Retina (tissue), 1 donor: Measurements from ENCODE around the gene ZG16B.

Experiments used
- DNase-seq: peaks from one replicate; pipeline ENCODE4 v3.0.0-alpha.2; 2016

The ZG16B gene

DNA sequence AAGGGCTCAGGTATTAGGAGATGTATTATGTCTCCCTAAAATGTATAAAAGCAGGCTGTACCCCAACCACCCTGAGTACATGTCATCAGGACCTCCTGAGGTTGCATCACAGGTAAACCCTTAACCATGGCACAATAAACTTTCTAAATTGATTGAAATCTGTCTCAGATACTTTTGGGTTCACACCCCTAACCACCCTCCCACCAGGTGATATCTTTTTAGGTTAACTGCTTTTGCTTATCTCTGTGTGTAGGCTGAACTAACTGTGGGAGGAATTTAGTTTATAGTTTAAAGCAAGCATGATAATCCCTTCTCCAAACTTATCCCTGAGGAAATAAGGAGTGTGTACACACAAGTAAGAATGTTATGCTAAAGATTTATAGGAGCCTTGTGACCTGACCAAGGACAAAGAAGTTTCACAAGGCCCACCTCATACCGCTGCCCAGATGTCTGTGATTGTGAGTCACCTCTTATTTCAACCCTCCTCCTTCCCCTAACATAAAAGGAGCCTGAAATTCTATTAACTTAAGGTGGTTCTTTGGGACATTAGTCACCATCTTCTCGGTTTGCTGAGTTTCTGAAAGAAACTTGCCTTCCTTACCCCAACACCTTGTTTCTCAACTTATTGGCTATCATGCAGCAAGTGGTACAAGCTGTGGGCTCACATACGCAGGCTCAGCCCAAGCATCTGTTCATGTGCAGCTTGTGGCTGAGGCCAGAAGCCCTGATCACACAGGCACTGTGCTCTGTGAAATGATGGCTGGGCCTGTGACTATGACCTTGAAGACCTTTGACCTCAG, 16.6 kb downstream of the ZG16B start:
- no peak for DNase-seq

DNA sequence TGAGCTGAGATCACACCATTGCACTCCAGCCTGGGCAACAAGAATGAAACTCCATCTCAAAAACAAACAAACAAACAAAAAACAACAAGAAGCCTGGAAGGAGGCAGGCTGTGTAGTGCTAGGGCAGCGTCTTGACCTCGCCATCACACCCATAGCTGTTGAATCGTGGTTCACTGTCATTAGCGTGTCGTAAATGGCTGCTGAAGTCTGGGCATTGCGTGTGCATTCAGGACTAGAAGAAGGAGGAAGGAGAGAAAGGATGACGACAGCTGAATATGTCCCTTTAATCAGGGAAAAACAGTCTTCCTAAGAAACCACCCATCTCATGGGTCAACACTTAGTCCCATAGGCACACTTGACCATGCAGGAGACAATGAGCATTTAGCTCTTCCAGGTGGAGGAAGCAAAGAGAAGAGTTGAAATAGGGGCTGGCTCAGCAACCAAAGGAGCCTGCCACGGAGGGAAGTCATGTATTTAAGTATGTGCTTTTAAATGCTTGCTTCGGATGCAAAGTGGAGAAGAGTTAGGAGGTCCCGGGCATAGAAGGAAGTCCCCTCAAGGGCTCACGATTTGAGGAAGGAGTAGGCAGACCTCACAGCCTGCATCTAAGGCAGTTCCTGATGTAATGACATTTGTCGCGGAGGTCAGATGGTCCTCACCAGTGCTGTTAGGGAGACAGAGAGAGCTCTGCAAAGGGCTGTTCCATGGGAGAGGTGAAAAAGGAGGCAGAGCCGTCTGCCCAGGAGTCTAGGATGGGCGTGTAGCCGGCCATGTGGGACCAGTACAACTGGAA, 19.0 kb downstream of the ZG16B start:
- DNase-seq, result no peak

DNA sequence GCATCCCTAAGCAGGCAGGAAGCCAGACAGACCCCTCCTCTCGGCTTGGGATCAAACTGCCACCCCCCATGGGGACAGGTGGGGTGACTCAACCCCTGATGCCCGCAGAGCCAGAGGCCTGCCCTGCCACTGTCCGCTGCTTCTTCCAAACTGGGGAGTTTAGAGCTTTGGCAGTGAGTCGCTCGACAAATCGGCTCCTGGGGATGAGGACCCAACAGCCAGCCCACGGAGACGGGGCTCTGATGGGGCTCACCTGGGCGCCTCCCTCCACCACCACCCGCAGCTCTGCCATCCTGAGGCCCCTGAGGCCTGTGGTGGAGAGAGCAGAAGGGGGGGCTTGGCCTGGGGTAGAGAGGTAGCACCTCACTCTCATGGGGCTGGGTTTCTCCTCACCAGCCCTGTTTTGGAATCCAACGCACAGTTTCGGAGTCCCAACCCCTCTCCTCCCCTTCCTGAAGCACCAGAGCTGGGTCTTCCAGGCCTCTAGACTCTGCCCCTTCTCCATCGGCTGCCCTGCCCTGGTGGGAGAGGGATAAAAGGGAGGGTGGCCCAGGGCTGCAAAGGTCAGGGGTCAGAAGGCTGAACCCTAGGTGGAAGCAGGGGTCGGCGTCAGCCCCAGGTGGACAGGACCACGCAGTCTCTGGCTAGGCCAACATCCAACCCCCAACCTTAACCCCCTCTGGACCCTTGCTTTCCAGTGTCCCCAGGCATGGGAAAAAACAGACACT, 22.1 kb downstream of the ZG16B start:
- no peak for DNase-seq

DNA sequence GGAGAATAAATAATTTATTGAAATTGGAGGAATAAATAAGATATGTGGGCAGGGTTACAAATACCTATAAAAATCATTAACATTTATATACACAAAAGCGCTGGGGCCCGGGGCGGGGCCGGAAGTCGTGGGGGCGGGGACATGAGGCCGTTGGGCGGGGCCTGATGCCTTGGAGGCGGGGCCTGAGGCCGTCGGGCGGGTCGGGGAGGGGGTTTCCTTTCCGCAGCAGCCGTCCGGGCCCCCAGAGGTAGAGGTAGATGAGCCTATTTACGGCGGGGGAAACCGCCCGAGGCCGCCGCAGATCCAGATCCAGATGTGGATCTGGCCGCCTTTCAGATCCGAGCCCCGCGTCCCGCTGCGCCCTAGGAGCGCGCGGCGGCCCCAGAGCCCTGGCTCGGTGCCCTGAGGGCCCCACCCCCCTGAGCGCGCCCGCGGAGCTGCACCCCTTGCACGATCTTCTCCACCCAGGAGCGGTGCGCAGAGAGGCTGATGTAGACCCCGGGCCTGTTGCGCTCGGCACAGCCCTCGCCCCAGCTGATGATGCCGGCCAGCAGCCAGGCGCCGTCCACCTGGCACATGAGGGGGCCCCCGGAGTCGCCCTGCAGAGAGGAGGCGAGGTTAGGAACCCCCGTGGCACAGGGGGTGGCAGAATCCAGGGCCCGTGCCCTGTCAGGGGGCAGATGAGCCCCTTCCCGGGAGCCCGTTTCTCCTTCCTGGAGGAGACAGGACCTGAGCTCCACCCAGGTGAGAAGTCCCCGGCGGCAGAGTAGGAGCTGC, 22.8 kb downstream of the ZG16B start:
- DNase-seq, result no peak

DNA sequence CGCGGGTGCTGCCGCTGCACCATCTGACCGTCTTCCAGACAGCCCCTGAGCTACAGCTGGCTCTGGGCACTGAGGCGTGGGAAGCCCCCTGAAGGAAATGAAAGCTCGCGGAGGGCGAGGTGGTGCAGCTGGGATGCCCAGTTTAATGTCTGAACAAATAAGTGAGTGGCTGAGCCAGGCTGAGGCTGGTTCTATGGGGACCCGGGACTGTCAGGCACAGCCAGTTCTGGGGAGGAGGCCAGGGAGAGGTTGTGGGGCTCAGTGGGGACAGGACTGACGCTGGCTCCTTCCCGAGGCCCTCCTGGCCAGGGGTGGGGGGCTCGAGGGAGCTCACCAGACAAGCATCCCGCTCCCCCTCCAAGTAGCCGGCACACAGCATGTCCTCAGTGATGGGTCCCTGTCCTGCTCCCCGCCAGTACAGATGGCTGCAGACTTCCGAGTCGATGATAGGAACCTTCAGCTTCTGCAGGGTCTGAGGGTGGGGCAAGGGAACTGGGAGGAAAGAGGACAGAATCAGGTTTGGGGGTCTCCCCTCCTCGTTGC, 23.5 kb downstream of the ZG16B start:
- no peak for DNase-seq

DNA sequence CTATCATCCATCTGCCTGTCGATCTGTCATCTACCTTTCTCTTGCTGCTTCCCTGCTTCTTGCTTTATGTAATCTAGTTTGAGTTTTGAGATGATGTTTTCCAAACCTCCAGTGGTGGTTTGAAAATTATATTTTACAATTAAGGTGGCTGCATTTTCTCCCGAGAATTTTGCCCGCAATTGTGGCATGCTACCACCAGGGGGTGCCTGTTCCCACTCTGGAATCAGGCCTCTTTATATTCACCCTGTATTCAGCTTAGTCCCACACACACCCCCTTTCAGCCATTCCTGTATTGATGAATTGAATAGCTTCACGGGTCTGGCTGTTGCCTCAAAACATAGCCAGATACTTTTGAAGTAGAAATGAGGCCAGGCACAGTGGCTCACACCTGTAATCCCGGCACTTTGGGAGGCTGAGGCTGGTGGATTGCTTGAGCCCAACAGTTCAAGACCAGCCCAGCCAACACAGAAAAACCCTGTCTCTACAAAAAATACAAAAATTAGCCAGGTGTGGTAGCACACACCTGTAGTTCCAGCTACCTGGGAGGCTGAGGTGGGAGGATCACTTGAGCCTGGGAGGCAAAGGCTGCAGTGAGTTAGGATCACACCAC, 24.7 kb downstream of the ZG16B start:
- DNase-seq, result no peak

DNA sequence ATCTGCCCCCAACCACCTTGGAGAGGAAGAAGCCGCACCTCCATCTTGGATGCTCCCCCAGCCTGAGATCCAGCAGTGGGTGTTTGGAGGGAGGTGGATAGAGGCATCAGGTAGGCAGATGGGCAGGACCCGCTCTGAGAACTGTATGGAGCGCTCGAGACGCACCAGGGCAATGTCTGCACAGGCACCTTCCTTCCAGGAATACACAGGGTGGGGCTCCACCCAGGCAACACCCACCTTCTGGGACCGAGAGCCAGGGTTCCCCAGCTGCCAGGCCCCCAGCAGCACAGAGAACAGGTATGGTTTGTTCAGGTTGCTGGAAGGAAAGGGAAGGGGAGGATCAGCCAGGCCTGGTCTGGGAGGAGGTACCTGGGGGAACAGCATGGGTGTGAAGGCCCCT, 25.4 kb downstream of the ZG16B start:
- no peak for DNase-seq

DNA sequence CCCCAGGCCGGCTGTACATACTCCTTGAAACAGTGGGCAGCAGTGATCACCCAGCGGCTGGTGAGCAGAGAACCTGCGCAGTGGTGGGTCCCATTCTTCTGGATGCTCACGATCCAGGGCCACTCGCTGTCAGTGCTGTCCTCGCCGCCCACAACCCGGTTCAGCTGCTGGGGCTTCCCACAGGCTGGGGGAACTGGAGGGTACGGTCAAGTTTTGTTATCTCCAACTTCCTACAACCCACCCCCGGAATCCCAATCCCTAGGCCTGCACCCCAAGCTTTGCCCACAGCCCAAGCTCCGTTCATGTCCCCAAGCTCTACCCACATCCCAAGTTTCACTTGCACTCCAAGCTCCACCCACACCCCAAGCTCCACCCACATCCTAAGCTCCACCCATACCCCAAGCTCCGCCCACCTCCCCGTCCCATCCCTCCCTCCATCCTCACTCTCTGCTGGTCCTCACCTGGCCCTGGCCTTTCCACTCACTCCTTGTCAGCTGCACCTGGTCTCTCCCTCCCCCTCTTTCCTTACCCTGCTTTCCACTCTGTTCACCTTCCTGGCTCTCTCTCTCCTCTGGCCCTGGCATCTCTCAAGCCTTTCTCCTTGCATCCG, 26.1 kb downstream of the ZG16B start:
- DNase-seq, result no peak

DNA sequence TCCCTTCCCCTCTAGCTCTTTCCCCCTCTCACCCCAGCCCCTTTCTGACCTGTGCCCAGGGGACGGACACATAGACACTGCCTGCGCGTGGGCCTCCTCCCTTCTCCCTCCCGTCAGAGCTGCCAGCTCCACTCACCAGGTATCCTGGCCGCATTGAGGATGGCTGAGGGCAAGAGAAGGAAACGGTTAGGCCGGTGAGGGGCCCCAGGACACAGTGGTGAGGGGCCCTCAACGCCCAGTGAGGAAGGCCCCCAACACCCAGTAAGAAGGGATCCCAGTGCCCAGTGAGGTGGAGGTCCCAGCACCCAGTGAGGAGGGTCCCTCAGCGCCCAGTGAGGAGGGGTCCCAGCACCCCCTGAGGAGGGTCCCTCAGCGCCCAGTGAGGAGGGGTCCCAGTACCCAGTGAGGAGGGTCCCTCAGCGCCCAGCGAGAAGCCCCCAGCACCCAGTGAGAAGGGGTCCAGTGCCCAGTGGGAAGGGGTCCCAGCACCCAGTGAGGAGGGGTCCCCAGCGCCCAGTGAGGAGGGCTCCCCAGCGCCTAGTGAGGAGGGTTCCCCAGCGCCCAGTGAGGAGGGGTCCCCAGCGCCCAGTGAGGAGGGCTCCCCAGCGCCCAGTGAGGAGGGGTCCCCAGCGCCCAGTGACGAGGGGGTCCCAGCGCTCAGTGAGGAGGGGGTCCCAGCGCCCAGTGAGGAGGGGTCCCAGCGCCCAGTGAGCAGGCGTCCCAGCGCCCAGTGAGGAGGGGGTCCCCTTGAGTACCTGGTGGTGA, 26.8 kb downstream of the ZG16B start:
- DNase-seq, result no peak

DNA sequence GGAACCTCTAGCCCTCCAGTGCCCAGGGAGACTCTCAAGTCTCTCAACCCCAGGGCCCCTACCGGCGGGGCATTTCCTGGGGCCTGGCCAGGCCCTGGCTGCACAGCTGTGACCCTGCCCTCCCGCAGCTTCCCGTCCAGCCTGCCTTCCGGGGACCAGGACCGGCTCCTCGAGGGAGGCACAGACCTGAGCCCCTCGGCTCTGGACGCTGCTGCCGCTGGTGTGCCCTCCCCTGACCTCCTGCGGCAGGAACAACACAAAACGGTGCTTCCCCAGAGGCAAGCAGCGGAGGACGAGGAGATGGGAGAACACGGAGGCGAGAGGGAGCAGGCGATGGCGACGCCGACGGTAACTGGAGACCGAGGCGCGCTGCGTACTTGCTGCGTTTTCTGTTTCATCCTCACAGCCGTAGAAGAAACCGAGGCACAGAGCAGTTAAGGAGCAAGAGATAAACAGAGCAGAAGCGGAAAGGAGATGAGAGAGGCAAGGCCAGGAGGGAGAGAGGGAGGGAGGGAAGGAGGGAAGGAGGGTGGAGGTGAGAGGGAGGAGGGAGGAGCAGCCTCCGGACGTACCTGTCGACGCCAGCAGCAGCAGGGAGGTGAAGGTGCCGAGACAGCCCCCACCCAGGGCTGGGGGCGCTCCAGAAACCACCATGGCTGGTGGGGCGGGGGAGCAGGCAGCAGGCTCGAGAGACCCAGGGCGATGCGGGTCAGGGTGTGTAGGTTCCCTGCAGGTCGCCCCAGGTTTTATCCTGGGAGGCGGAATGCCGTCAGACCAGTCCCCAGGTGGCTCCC, 27.5 kb downstream of the ZG16B start, which contains the start of gene PRSS22:
Gene PRSS22 (minus strand): TSS at position 720 of the 794 bp plus-strand sequence. CDS start 66 bp downstream, at position 654.
- no peak for DNase-seq

DNA sequence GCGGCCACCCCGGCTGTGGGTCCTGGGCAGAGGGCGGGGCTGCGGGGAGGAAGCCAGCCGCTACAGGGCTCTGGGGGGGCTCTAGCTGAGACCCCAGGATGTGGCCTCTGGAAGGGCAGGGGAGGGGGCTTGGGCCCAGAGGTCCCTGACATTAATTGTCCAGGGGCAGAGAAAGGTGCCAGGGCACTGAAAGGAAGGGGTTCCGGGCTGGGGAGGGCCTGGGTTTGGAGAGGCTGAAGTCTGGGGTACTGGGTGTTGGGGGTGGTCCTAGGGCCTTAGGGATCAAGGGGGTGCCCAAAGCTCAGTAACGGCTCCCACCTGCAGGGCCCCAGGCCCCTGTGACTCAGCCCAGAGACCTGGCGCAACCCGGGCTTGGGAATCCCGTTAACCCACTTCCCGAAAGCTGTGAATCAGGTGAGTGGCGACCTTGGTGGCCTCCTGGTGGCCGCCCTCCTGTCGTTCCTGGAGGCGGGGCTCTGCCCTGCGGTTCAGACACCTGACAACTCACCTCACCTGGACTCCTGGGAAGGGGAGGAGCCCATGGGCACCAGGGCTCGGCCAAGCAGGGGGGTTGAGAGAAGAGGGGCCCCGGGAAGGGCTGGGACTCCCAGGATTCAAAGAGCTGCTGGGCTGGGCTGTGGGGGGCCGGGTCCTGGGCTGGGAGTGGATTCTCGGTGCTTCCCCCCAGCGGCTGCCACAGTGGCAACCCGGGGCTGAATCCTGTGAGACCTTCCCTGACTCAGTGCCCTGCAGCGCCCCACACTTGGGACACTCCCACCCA, 28.3 kb downstream of the ZG16B start:
- no peak for DNase-seq

DNA sequence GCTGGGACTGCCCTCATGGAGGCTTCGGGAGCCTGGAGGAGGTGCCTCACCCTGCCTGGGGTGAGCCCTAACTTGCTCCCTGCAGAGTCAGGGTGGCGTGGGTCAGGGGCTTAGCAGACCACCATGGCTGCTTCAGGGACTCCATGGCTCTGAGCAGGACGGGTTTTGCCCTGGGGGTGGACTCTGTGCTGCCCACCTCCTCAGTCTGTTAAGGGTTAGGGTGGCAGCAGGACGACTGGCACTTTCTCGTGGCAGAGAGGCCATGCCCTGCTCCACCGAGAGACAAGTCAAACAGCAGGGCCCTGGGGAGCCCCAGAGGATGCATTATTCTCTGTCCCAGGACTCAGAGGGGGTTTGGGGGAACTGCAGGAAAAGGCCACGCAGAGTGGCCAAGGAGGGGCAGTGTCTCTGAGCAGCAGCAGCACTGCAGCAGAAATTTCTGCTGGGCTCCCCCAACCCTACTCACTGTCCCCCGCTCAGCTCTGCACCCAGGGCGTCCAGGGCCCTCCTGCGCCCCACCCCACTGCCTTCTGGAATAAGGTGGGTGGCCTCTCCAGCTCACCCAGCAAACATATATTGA, 29.7 kb downstream of the ZG16B start:
- no peak for DNase-seq

DNA sequence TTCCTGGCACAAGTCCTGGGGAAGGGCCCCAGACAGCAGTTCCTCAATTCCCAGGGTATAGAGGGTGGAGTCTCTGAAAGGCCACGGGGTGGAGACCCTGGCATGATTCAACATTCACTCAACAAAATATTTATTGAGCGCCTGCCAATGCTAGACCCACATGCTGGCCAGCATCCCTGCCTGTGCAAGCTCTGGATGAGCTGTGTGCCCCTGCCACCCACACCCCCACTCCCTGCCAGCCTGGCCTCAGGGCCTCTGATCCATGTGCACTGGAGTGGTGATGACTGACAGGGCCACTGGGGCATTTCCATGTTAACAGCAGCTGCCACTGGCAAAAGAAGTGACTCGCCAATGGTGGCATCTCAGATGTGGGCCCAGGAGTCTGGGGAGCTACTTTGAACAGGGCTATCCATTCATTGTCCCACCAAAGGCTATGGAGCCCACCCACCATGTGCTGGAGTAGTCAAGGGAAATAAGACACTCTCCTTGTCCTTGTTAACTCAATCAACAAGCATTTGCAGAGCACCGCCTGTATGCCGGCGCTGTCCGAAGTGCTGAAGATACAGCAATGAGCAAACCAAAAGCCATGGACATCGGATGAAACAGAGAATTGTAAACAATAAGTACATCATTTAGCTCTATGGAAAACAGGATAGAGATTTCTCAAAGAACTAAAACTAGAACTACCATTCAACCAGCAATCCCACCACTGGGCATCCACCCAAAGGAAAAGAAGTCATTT, 30.9 kb downstream of the ZG16B start:
- no peak for DNase-seq

DNA sequence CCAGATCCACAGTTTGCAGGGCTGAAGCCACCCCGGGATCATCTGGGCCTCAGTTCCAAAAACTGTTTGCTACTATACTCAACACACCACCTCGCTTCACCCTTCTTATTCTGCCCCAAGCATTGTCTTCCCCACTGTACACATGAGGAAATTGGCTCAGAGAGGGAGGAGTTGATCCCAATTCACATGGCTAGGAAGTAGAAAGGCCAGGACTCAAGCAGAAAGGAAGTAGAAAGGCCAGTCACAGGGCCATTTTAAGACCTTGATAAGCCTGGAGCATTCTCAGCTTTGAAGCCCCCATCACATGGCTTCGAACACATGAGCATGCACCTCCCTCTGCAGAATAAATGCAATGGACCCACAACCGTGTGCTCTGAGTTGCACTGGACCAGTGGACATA, 35.5 kb downstream of the ZG16B start:
- DNase-seq, result no peak

DNA sequence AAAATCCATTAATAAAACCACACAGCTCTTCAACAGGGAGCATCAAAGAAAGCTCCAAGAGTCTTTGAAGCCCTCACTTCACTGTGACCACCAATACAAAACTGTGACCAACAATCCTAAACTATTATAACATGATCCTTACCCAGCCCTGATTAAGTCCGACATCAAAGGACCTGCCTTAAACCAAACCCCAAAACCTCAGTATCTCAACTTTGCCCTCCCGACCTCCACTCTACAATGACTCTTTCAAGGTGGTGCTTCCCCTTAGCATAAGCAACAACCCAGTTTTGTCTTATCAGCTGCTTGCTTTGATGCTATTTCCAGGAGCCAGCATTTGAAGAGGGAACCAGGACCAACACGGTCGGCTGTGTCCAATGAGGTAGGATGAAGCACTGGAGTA, 36.3 kb downstream of the ZG16B start:
- no peak for DNase-seq

DNA sequence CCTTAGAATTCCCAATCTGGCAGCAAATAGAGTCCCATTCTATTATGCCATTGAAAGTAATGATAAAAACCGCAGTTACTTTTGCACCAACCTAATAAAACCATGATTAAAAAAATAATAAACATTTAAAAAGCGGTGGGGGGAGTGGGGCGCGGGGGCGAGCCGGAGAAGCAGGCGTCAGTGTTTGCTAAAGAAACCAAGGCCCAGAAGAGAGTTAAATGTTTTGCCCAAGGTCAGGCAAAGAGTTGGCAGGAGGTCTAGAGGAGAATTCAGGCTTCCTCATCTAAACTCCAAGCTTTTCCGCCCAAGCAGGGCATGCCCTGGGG, 37.5 kb downstream of the ZG16B start:
- DNase-seq, result no peak

DNA sequence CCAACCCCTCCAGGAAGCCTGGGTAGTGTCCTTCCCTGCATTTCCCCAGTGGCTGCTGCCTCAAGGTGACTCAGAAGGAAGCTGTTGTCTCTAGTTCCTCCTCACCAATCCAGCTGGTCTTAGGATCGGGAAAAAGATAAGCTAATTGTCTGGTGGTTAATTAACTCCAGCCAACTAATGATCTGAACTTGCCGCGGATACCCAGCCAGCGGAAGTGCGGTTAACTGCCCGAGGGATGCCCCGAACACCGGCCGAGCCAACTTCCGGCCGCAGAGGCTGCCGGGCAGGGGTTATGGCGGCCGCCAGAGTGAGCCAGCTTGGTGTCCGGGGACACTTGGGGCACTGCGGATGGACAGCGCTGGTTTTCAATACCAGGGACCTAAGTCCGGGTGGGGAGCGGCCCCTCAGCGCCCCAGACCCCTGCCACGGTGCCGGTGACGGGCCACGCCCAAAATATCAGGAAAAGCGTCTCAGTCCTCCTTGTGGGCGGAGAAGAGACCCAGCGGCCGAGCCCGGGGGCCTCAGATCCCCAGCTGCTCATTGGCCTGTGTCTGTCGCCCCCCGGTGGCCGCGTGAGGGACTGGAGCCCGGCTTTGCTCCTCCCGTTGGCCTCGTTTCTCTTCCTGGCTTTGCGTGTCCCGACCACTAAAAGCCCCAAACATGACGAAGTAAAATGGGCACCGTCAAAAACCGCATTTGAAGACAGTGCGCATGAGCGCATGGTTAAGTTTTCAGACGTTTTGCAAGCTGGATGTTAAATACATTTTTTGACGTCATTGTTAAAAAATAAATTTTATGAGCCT, 38.1 kb downstream of the ZG16B start:
- DNase-seq, result peak; percentile 99
